ENCODE measurements around the gene TENM3.

The TENM3 gene

GRCh38 chr4:182280436-182281111, 37.4 kb downstream of the TENM3 start:
- H3K27me3 ChIP-seq (ENCODE audit: control insufficient read depth in 1 of 2, insufficient read depth in 2 of 2, low read length in 2 of 2), result no peaks in the 10 kb centered on the region
- no peak overlapping the region for H3K27ac ChIP-seq (ENCODE audit: low read depth, low read length)
- H3K4me3 ChIP-seq (ENCODE audit: low read depth in 1 of 2, low read length in 2 of 2), result no peak overlapping the region
- no peaks in the 10 kb centered on the region for H3K36me3 ChIP-seq (ENCODE audit: control insufficient read depth in 1 of 2, insufficient read depth in 2 of 2, low read length in 2 of 2)
- no peaks in the 10 kb centered on the region for H3K4me1 ChIP-seq (ENCODE audit: control insufficient read depth in 1 of 2, insufficient read depth in 2 of 2, low read length in 2 of 2)
- no peak overlapping the region for H3K9ac ChIP-seq (ENCODE audit: low read depth in 1 of 2, low read length in 2 of 2)
- H3K9me3 ChIP-seq (ENCODE audit: control insufficient read depth in 1 of 2, low read length in 2 of 2), result no peaks in the 10 kb centered on the region

- no peak overlapping the region for H3K27ac ChIP-seq (ENCODE audit: low read depth, low read length)
- no peak overlapping the region for H3K9ac ChIP-seq (ENCODE audit: low read depth in 1 of 2, low read length in 2 of 2)
These were observed 42.8 kb downstream of the TENM3 start for GRCh38 chr4:182286035-182286434.

GRCh38 chr4:182286931-182287330, 43.7 kb downstream of the TENM3 start:
- Histone ChIP-seq H3K27ac (ENCODE audit: low read depth, low read length) (no peak overlapping the region), H3K27me3 (ENCODE audit: control insufficient read depth in 1 of 2, insufficient read depth in 2 of 2, low read length in 2 of 2) (no peaks in the 10 kb centered on the region), H3K9ac (ENCODE audit: low read depth in 1 of 2, low read length in 2 of 2) (no peak overlapping the region), H3K9me3 (ENCODE audit: control insufficient read depth in 1 of 2, low read length in 2 of 2) (no peaks in the 10 kb centered on the region), H3K36me3 (ENCODE audit: control insufficient read depth in 1 of 2, insufficient read depth in 2 of 2, low read length in 2 of 2) (no peaks in the 10 kb centered on the region), H3K4me3 (ENCODE audit: low read depth in 1 of 2, low read length in 2 of 2) (no peak overlapping the region), H3K4me1 (ENCODE audit: control insufficient read depth in 1 of 2, insufficient read depth in 2 of 2, low read length in 2 of 2) (no peaks in the 10 kb centered on the region)

More at GRCh38 chr4:182286035-182286434, 42.8 kb downstream of the TENM3 start:
- H3K4me3 ChIP-seq (ENCODE audit: low read depth in 1 of 2, low read length in 2 of 2), result no peak overlapping the region
- no peaks in the 10 kb centered on the region for H3K9me3 ChIP-seq (ENCODE audit: control insufficient read depth in 1 of 2, low read length in 2 of 2)
- no peaks in the 10 kb centered on the region for H3K36me3 ChIP-seq (ENCODE audit: control insufficient read depth in 1 of 2, insufficient read depth in 2 of 2, low read length in 2 of 2)
- no peaks in the 10 kb centered on the region for H3K4me1 ChIP-seq (ENCODE audit: control insufficient read depth in 1 of 2, insufficient read depth in 2 of 2, low read length in 2 of 2)
- no peaks in the 10 kb centered on the region for H3K27me3 ChIP-seq (ENCODE audit: control insufficient read depth in 1 of 2, insufficient read depth in 2 of 2, low read length in 2 of 2)

GRCh38 chr4:182288534-182288933, 45.3 kb downstream of the TENM3 start:
- Histone ChIP-seq H3K36me3 (ENCODE audit: control insufficient read depth in 1 of 2, insufficient read depth in 2 of 2, low read length in 2 of 2) (no peaks in the 10 kb centered on the region), H3K27ac (ENCODE audit: low read depth, low read length) (no peak overlapping the region), H3K27me3 (ENCODE audit: control insufficient read depth in 1 of 2, insufficient read depth in 2 of 2, low read length in 2 of 2) (no peaks in the 10 kb centered on the region), H3K9me3 (ENCODE audit: control insufficient read depth in 1 of 2, low read length in 2 of 2) (no peaks in the 10 kb centered on the region), H3K9ac (ENCODE audit: low read depth in 1 of 2, low read length in 2 of 2) (no peak overlapping the region), H3K4me1 (ENCODE audit: control insufficient read depth in 1 of 2, insufficient read depth in 2 of 2, low read length in 2 of 2) (no peaks in the 10 kb centered on the region), H3K4me3 (ENCODE audit: low read depth in 1 of 2, low read length in 2 of 2) (no peak overlapping the region)

- H3K4me3 ChIP-seq (ENCODE audit: low read depth in 1 of 2, low read length in 2 of 2), result no peak overlapping the region
- H3K36me3 ChIP-seq (ENCODE audit: control insufficient read depth in 1 of 2, insufficient read depth in 2 of 2, low read length in 2 of 2), result no peaks in the 10 kb centered on the region
- H3K4me1 ChIP-seq (ENCODE audit: control insufficient read depth in 1 of 2, insufficient read depth in 2 of 2, low read length in 2 of 2), result no peaks in the 10 kb centered on the region
- H3K27me3 ChIP-seq (ENCODE audit: control insufficient read depth in 1 of 2, insufficient read depth in 2 of 2, low read length in 2 of 2), result no peaks in the 10 kb centered on the region
- H3K27ac ChIP-seq (ENCODE audit: low read depth, low read length), result no peak overlapping the region
- no peak overlapping the region for H3K9ac ChIP-seq (ENCODE audit: low read depth in 1 of 2, low read length in 2 of 2)
- H3K9me3 ChIP-seq (ENCODE audit: control insufficient read depth in 1 of 2, low read length in 2 of 2), result no peaks in the 10 kb centered on the region
These were observed 46.6 kb downstream of the TENM3 start for GRCh38 chr4:182289809-182290208.

GRCh38 chr4:182291175-182291574, 48.0 kb downstream of the TENM3 start:
- Histone ChIP-seq H3K9ac (ENCODE audit: low read depth in 1 of 2, low read length in 2 of 2) (no peak overlapping the region), H3K36me3 (ENCODE audit: control insufficient read depth in 1 of 2, insufficient read depth in 2 of 2, low read length in 2 of 2) (no peaks in the 10 kb centered on the region), H3K4me1 (ENCODE audit: control insufficient read depth in 1 of 2, insufficient read depth in 2 of 2, low read length in 2 of 2) (no peaks in the 10 kb centered on the region), H3K9me3 (ENCODE audit: control insufficient read depth in 1 of 2, low read length in 2 of 2) (no peaks in the 10 kb centered on the region), H3K27ac (ENCODE audit: low read depth, low read length) (no peak overlapping the region), H3K4me3 (ENCODE audit: low read depth in 1 of 2, low read length in 2 of 2) (no peak overlapping the region), H3K27me3 (ENCODE audit: control insufficient read depth in 1 of 2, insufficient read depth in 2 of 2, low read length in 2 of 2) (no peaks in the 10 kb centered on the region)

- no peak overlapping the region for H3K27ac ChIP-seq (ENCODE audit: low read depth, low read length)
- H3K9me3 ChIP-seq (ENCODE audit: control insufficient read depth in 1 of 2, low read length in 2 of 2), result no peaks in the 10 kb centered on the region
- no peak overlapping the region for H3K9ac ChIP-seq (ENCODE audit: low read depth in 1 of 2, low read length in 2 of 2)
- H3K4me3 ChIP-seq (ENCODE audit: low read depth in 1 of 2, low read length in 2 of 2), result no peak overlapping the region
- H3K36me3 ChIP-seq (ENCODE audit: control insufficient read depth in 1 of 2, insufficient read depth in 2 of 2, low read length in 2 of 2), result no peaks in the 10 kb centered on the region
- H3K4me1 ChIP-seq (ENCODE audit: control insufficient read depth in 1 of 2, insufficient read depth in 2 of 2, low read length in 2 of 2), result no peaks in the 10 kb centered on the region
- no peaks in the 10 kb centered on the region for H3K27me3 ChIP-seq (ENCODE audit: control insufficient read depth in 1 of 2, insufficient read depth in 2 of 2, low read length in 2 of 2)
These were observed 48.5 kb downstream of the TENM3 start for GRCh38 chr4:182291597-182292270.

- H3K27ac ChIP-seq (ENCODE audit: low read depth, low read length), result no peak overlapping the region
- H3K36me3 ChIP-seq (ENCODE audit: control insufficient read depth in 1 of 2, insufficient read depth in 2 of 2, low read length in 2 of 2), result no peaks in the 10 kb centered on the region
- H3K27me3 ChIP-seq (ENCODE audit: control insufficient read depth in 1 of 2, insufficient read depth in 2 of 2, low read length in 2 of 2), result no peaks in the 10 kb centered on the region
- no peak overlapping the region for H3K9ac ChIP-seq (ENCODE audit: low read depth in 1 of 2, low read length in 2 of 2)
- no peaks in the 10 kb centered on the region for H3K9me3 ChIP-seq (ENCODE audit: control insufficient read depth in 1 of 2, low read length in 2 of 2)
- no peak overlapping the region for H3K4me3 ChIP-seq (ENCODE audit: low read depth in 1 of 2, low read length in 2 of 2)
- H3K4me1 ChIP-seq (ENCODE audit: control insufficient read depth in 1 of 2, insufficient read depth in 2 of 2, low read length in 2 of 2), result no peaks in the 10 kb centered on the region
These were observed 49.4 kb downstream of the TENM3 start for GRCh38 chr4:182292612-182293011.

- no peak overlapping the region for H3K27ac ChIP-seq (ENCODE audit: low read depth, low read length)
- no peaks in the 10 kb centered on the region for H3K27me3 ChIP-seq (ENCODE audit: control insufficient read depth in 1 of 2, insufficient read depth in 2 of 2, low read length in 2 of 2)
- H3K4me3 ChIP-seq (ENCODE audit: low read depth in 1 of 2, low read length in 2 of 2), result no peak overlapping the region
These were observed 50.6 kb downstream of the TENM3 start for GRCh38 chr4:182293691-182294255.

GRCh38 chr4:182294451-182294850, 51.2 kb downstream of the TENM3 start:
- Histone ChIP-seq H3K9me3 (ENCODE audit: control insufficient read depth in 1 of 2, low read length in 2 of 2) (no peaks in the 10 kb centered on the region), H3K27me3 (ENCODE audit: control insufficient read depth in 1 of 2, insufficient read depth in 2 of 2, low read length in 2 of 2) (no peaks in the 10 kb centered on the region), H3K27ac (ENCODE audit: low read depth, low read length) (no peak overlapping the region), H3K4me1 (ENCODE audit: control insufficient read depth in 1 of 2, insufficient read depth in 2 of 2, low read length in 2 of 2) (no peaks in the 10 kb centered on the region), H3K9ac (ENCODE audit: low read depth in 1 of 2, low read length in 2 of 2) (no peak overlapping the region), H3K36me3 (ENCODE audit: control insufficient read depth in 1 of 2, insufficient read depth in 2 of 2, low read length in 2 of 2) (no peaks in the 10 kb centered on the region), H3K4me3 (ENCODE audit: low read depth in 1 of 2, low read length in 2 of 2) (no peak overlapping the region)

More at GRCh38 chr4:182293691-182294255, 50.6 kb downstream of the TENM3 start:
- no peaks in the 10 kb centered on the region for H3K4me1 ChIP-seq (ENCODE audit: control insufficient read depth in 1 of 2, insufficient read depth in 2 of 2, low read length in 2 of 2)
- no peaks in the 10 kb centered on the region for H3K9me3 ChIP-seq (ENCODE audit: control insufficient read depth in 1 of 2, low read length in 2 of 2)
- no peaks in the 10 kb centered on the region for H3K36me3 ChIP-seq (ENCODE audit: control insufficient read depth in 1 of 2, insufficient read depth in 2 of 2, low read length in 2 of 2)
- H3K9ac ChIP-seq (ENCODE audit: low read depth in 1 of 2, low read length in 2 of 2), result no peak overlapping the region
